HG03439 (cell line): ENCODE data around the gene RAB21.
A peak's percentile ranks its signal among the peaks of the same experiment; 100 is the strongest.
"Not testable (repeated sequence)": the region's sequence is repeated elsewhere in the genome, so short reads cannot be mapped to it uniquely, and the experiment has no call there.

ENCODE experiments used
- ATAC-seq: cut with Tn5 transposase; IDR thresholded peaks from one replicate; pipeline ENCODE4 v1.9.1; 2021; ENCODE audit warnings: mild to moderate bottlenecking, moderate library complexity; ENCODE audit not compliant: unreplicated experiment

Gene RAB21

GRCh38 chr12:71749666-71750065, 5.0 kb upstream of the RAB21 start:
- no peak for ATAC-seq

GRCh38 chr12:71752891-71753290, 1.8 kb upstream of the RAB21 start:
- no peak for ATAC-seq

- ATAC-seq, result peak; percentile 58
These were observed 656 bp downstream of the RAB21 start for GRCh38 chr12:71755146-71755892.

GRCh38 chr12:71756054-71756690, 1.5 kb downstream of the RAB21 start:
- ATAC-seq, result no peak

- no peak for ATAC-seq
These were observed 5.3 kb downstream of the RAB21 start for GRCh38 chr12:71759941-71760340.

GRCh38 chr12:71760471-71760870, 5.8 kb downstream of the RAB21 start:
- no peak for ATAC-seq

- not testable (repeated sequence) for ATAC-seq
These were observed 6.7 kb downstream of the RAB21 start for GRCh38 chr12:71761354-71761753.

- ATAC-seq, result no peak
These were observed 9.2 kb downstream of the RAB21 start for GRCh38 chr12:71763677-71764379.

- ATAC-seq, result no peak
These were observed 10.1 kb downstream of the RAB21 start for GRCh38 chr12:71764587-71765321.

GRCh38 chr12:71766202-71766601, 11.5 kb downstream of the RAB21 start:
- no peak for ATAC-seq

GRCh38 chr12:71767183-71767582, 12.5 kb downstream of the RAB21 start:
- ATAC-seq, result no peak

- no peak for ATAC-seq
These were observed 14.2 kb downstream of the RAB21 start for GRCh38 chr12:71768900-71769299.

- ATAC-seq, result no peak
These were observed 16.4 kb downstream of the RAB21 start for GRCh38 chr12:71771069-71771468.

- ATAC-seq, result no peak
These were observed 18.1 kb downstream of the RAB21 start for GRCh38 chr12:71772735-71773134.

- ATAC-seq, result peak; percentile 62
These were observed 25.7 kb downstream of the RAB21 start for GRCh38 chr12:71780237-71780822.

GRCh38 chr12:71782017-71782416, 27.4 kb downstream of the RAB21 start:
- no peak for ATAC-seq

GRCh38 chr12:71786829-71787228, 32.2 kb downstream of the RAB21 start:
- ATAC-seq, result no peak

- no peak for ATAC-seq
These were observed 32.9 kb downstream of the RAB21 start for GRCh38 chr12:71787580-71787979.

- ATAC-seq, result no peak
These were observed 35.7 kb downstream of the RAB21 start for GRCh38 chr12:71790331-71790730.

GRCh38 chr12:71791473-71792150, 36.9 kb downstream of the RAB21 start:
- no peak for ATAC-seq
